ENCODE measurements around the gene RASSF1.

- TF ChIP-seq, protein P1, sequence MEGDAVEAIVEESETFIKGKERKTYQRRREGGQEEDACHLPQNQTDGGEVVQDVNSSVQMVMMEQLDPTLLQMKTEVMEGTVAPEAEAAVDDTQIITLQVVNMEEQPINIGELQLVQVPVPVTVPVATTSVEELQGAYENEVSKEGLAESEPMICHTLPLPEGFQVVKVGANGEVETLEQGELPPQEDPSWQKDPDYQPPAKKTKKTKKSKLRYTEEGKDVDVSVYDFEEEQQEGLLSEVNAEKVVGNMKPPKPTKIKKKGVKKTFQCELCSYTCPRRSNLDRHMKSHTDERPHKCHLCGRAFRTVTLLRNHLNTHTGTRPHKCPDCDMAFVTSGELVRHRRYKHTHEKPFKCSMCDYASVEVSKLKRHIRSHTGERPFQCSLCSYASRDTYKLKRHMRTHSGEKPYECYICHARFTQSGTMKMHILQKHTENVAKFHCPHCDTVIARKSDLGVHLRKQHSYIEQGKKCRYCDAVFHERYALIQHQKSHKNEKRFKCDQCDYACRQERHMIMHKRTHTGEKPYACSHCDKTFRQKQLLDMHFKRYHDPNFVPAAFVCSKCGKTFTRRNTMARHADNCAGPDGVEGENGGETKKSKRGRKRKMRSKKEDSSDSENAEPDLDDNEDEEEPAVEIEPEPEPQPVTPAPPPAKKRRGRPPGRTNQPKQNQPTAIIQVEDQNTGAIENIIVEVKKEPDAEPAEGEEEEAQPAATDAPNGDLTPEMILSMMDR (IDR thresholded peaks at IDR 0.05; ENCODE audit: insufficient read depth, low read depth, low read length) = no peak
- no peak for TF ChIP-seq EZH2 (IDR thresholded peaks at IDR 0.05; ENCODE audit: insufficient read depth, low read length)
Measured at GRCh38 chr3:50318163-50318562, 22.5 kb downstream of the RASSF1 start.

Measured in astrocyte (in vitro differentiated cells and primary cell).